Measurements from ENCODE around the gene DNAJB11.
A peak's percentile ranks its signal among the peaks of the same experiment; 100 is the strongest.

DNA sequence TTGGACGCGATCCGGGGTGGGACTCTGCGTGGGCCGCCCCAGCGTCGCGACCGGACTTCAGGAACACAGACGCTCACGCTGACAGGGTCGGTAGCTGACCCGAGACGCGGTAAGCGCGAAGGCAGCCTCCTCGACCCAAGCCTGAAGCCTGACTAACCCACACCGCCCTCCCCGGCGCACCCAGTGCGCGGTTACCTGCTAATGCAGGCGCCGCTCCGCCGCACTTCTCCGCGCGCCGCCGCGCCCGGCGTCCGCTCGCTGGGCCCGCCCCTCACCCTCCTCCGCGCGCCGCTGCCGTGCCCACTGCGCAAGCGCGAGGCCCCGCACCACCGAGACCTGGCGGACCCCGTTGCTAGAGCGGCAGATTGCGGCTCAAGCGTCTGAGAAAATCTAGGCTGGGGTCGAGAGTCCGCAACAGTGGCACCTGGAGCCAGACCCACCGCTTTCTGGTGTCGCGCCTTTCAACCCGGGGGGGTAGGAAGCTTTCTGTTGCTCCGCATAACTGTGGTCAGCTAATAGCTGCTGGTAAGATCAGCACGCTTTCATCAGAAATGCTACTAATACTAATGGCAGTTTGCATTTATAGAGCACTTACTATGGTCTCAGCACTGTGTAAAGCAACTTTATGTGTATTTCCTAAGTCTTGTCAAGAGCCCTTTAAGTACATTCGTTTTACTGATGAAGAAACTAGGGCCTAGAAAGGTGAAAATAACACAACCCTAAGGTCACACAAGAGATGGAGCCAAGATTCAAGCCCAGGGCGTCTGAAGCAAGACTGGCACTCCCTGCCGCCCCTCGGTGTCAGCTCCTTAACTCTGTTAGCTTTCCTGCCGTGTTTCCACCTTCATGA lies 3.2 kb upstream of the DNAJB11 start, which contains the start of gene TBCCD1:
- TF ChIP-seq POLR2A (IDR thresholded peaks at IDR 0.05): peak; percentile 22 to 74
- TF ChIP-seq, protein P1, sequence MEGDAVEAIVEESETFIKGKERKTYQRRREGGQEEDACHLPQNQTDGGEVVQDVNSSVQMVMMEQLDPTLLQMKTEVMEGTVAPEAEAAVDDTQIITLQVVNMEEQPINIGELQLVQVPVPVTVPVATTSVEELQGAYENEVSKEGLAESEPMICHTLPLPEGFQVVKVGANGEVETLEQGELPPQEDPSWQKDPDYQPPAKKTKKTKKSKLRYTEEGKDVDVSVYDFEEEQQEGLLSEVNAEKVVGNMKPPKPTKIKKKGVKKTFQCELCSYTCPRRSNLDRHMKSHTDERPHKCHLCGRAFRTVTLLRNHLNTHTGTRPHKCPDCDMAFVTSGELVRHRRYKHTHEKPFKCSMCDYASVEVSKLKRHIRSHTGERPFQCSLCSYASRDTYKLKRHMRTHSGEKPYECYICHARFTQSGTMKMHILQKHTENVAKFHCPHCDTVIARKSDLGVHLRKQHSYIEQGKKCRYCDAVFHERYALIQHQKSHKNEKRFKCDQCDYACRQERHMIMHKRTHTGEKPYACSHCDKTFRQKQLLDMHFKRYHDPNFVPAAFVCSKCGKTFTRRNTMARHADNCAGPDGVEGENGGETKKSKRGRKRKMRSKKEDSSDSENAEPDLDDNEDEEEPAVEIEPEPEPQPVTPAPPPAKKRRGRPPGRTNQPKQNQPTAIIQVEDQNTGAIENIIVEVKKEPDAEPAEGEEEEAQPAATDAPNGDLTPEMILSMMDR (IDR thresholded peaks at IDR 0.05): no peak
- no peak for TF ChIP-seq EP300 (IDR thresholded peaks at IDR 0.05)
- TF ChIP-seq POLR2AphosphoS5 (IDR thresholded peaks at IDR 0.05): peak in 2 of 3 donors; percentile 48 to 49
